ENCODE data around the gene CHCHD10. TPM values are rescaled to one million over a fixed set of nuclear protein-coding genes. Genes with fewer than 3 reads are reported as not detected.

CHCHD10 gene
- total RNA-seq, 1 experiment from 2014 or later: 117 TPM

GRCh38 chr22:23815541-23816155 is 47.9 kb upstream of the CHCHD10 start:
- TF ChIP-seq EZH2 (IDR thresholded peaks at IDR 0.05; ENCODE audit: borderline replicate concordance, low read depth, low read length, poor library complexity, severe bottlenecking): no peak
- TF ChIP-seq CTCF (conservative IDR thresholded peaks at IDR 0.05; ENCODE audit: low read depth, low read length): no peak
- Histone ChIP-seq H3K36me3 (ENCODE audit: insufficient read depth, low read length, poor library complexity, severe bottlenecking) (peaks cover 49% of the 10 kb centered on the region), H3K27ac (ENCODE audit: low read depth, low read length, poor library complexity, severe bottlenecking) (no peak overlapping the region), H3K4me3 (ENCODE audit: low read depth, low read length, poor library complexity, severe bottlenecking) (no peak overlapping the region), H3K9me3 (ENCODE audit: low read depth, low read length, poor library complexity, severe bottlenecking) (no peaks in the 10 kb centered on the region), H3K27me3 (replicated peaks; ENCODE audit: insufficient read depth, low read depth, low read length, poor library complexity) (no peaks in the 10 kb centered on the region), H3K4me1 (ENCODE audit: insufficient read depth, low read length, poor library complexity, severe bottlenecking) (no peaks in the 10 kb centered on the region)
- no TSS peak for BruUV-seq (replicated peaks)
- no peak for DNase-seq (ENCODE audit: low spot score)
- ChIA-PET POLR2A (ENCODE audit: low non-redundant PET) (no interaction called here), CTCF (no interaction called here)
- intact Hi-C loops (cut with micrococcal nuclease; ENCODE audit: unreplicated experiment): no loop called here

GRCh38 chr22:23812378-23812777 is 44.6 kb upstream of the CHCHD10 start:
- Histone ChIP-seq H3K4me3 (ENCODE audit: low read depth, low read length, poor library complexity, severe bottlenecking) (no peak overlapping the region), H3K27me3 (replicated peaks; ENCODE audit: insufficient read depth, low read depth, low read length, poor library complexity) (no peaks in the 10 kb centered on the region), H3K36me3 (ENCODE audit: insufficient read depth, low read length, poor library complexity, severe bottlenecking) (peaks cover 33% of the 10 kb centered on the region), H3K4me1 (ENCODE audit: insufficient read depth, low read length, poor library complexity, severe bottlenecking) (no peaks in the 10 kb centered on the region), H3K27ac (ENCODE audit: low read depth, low read length, poor library complexity, severe bottlenecking) (no peak overlapping the region), H3K9me3 (ENCODE audit: low read depth, low read length, poor library complexity, severe bottlenecking) (no peaks in the 10 kb centered on the region)
- BruUV-seq (replicated peaks): no TSS peak
- CTCF ChIA-PET: interaction anchor here (0.7 kb wide), 1 partner anchor 363 kb away, joined by 3 read pairs; no protein-coding TSS in a partner anchor
- intact Hi-C loops (cut with micrococcal nuclease; ENCODE audit: unreplicated experiment): no loop called here
- POLR2A ChIA-PET (ENCODE audit: low non-redundant PET): no interaction called here
- no peak for DNase-seq (ENCODE audit: low spot score)
- no peak for TF ChIP-seq EZH2 (IDR thresholded peaks at IDR 0.05; ENCODE audit: borderline replicate concordance, low read depth, low read length, poor library complexity, severe bottlenecking)
- no peak for TF ChIP-seq CTCF (conservative IDR thresholded peaks at IDR 0.05; ENCODE audit: low read depth, low read length)

- no peaks in the 10 kb centered on the region for H3K4me1 ChIP-seq (ENCODE audit: insufficient read depth, low read length, poor library complexity, severe bottlenecking)
- no peak overlapping the region for H3K27ac ChIP-seq (ENCODE audit: low read depth, low read length, poor library complexity, severe bottlenecking)
- ChIA-PET POLR2A (ENCODE audit: low non-redundant PET) (no interaction called here), CTCF (no interaction called here)
- no peak for DNase-seq (ENCODE audit: low spot score)
- peaks cover 65% of the 10 kb centered on the region for H3K36me3 ChIP-seq (ENCODE audit: insufficient read depth, low read length, poor library complexity, severe bottlenecking)
- H3K9me3 ChIP-seq (ENCODE audit: low read depth, low read length, poor library complexity, severe bottlenecking): no peaks in the 10 kb centered on the region
- no peak overlapping the region for H3K4me3 ChIP-seq (ENCODE audit: low read depth, low read length, poor library complexity, severe bottlenecking)
- no TSS peak for BruUV-seq (replicated peaks)
- no peaks in the 10 kb centered on the region for H3K27me3 ChIP-seq (replicated peaks; ENCODE audit: insufficient read depth, low read depth, low read length, poor library complexity)
- TF ChIP-seq EZH2 (IDR thresholded peaks at IDR 0.05; ENCODE audit: borderline replicate concordance, low read depth, low read length, poor library complexity, severe bottlenecking) (no peak), CTCF (conservative IDR thresholded peaks at IDR 0.05; ENCODE audit: low read depth, low read length) (no peak)
- intact Hi-C loops (cut with micrococcal nuclease; ENCODE audit: unreplicated experiment): no loop called here
Measured at GRCh38 chr22:23806837-23807236, 39.1 kb upstream of the CHCHD10 start.
